Activated T-helper 1 cell treated with Interleukin-2 at 50 U/mL for 16 hours (primary cell): ENCODE data around the gene MEF2A.

Experiments
- DNase-seq: peaks from one replicate; pipeline ENCODE4 v3.0.0-alpha.2; 2020; ENCODE audit warnings: low read depth

The MEF2A gene

GRCh38 chr15:99605990-99606389, 40.2 kb downstream of the MEF2A start:
- no peak for DNase-seq

- DNase-seq = no peak
Observed at GRCh38 chr15:99606646-99607045, 40.9 kb downstream of the MEF2A start.

GRCh38 chr15:99613481-99613880, 47.7 kb downstream of the MEF2A start:
- no peak for DNase-seq

GRCh38 chr15:99613887-99614647, 48.3 kb downstream of the MEF2A start:
- no peak for DNase-seq

- no peak for DNase-seq
Observed at GRCh38 chr15:99614749-99615288, 49.0 kb downstream of the MEF2A start.

- DNase-seq = no peak
Observed at GRCh38 chr15:99615460-99615859, 49.7 kb downstream of the MEF2A start.

GRCh38 chr15:99616129-99616528, 50.3 kb downstream of the MEF2A start:
- no peak for DNase-seq

GRCh38 chr15:99616773-99617342, 51.1 kb downstream of the MEF2A start:
- no peak for DNase-seq

- no peak for DNase-seq
Observed at GRCh38 chr15:99618941-99619411, 53.2 kb downstream of the MEF2A start.

GRCh38 chr15:99619712-99620111, 53.9 kb downstream of the MEF2A start:
- no peak for DNase-seq

- DNase-seq = no peak
Observed at GRCh38 chr15:99620178-99620577, 54.4 kb downstream of the MEF2A start.

GRCh38 chr15:99621767-99622166, 56.0 kb downstream of the MEF2A start:
- DNase-seq = no peak

- DNase-seq = no peak
Observed at GRCh38 chr15:99628374-99629001, 62.7 kb downstream of the MEF2A start.

GRCh38 chr15:99630607-99631131, 64.9 kb downstream of the MEF2A start:
- no peak for DNase-seq

GRCh38 chr15:99631255-99631654, 65.5 kb downstream of the MEF2A start:
- DNase-seq = no peak

GRCh38 chr15:99632521-99632920, 66.7 kb downstream of the MEF2A start:
- DNase-seq = no peak

GRCh38 chr15:99633655-99634054, 67.9 kb downstream of the MEF2A start:
- no peak for DNase-seq

- DNase-seq = no peak
Observed at GRCh38 chr15:99634576-99634975, 68.8 kb downstream of the MEF2A start.

- DNase-seq = no peak
Observed at GRCh38 chr15:99635145-99635544, 69.4 kb downstream of the MEF2A start.

GRCh38 chr15:99635794-99636193, 70.0 kb downstream of the MEF2A start:
- DNase-seq = no peak

GRCh38 chr15:99644913-99645542, 79.2 kb downstream of the MEF2A start:
- DNase-seq = no peak

GRCh38 chr15:99645543-99645935, 79.8 kb downstream of the MEF2A start:
- no peak for DNase-seq
